Smooth muscle cell (in vitro differentiated cells): ENCODE data around the gene CEP63. TPM values are rescaled to one million over a fixed set of nuclear protein-coding genes. Genes with fewer than 3 reads are reported as not detected.

Source experiments
- DNase-seq: peaks from one replicate; lab custom pipeline; 2025; ENCODE audit not compliant: unreplicated experiment; lab: John Stamatoyannopoulos, UW
- H2AFZ ChIP-seq: fragments of 200-600 bp; sonication (generic); 2 replicates; pipeline ENCODE4 v1.6.0; 2016; ENCODE audit warnings: antibody characterized with exemption, low read depth, mild to moderate bottlenecking
- H3F3A ChIP-seq: fragments of 200-600 bp; sonication (generic); 2 replicates; pipeline ENCODE4 v1.6.0; 2017; ENCODE audit warnings: antibody characterized with exemption, low read depth
- H3K27ac ChIP-seq: fragments of 200-600 bp; sonication (generic); 2 replicates; pipeline ENCODE4 v1.5.1; 2016; ENCODE audit warnings: low read depth, mild to moderate bottlenecking
- H3K27me3 ChIP-seq: fragments of 200-600 bp; sonication (generic); 2 replicates; pipeline ENCODE4 v1.6.1; 2016; ENCODE audit warnings: low read depth, mild to moderate bottlenecking
- H3K36me3 ChIP-seq: fragments of 200-600 bp; sonication (generic); 2 replicates; pipeline ENCODE4 v1.5.1; 2016; ENCODE audit warnings: low read depth
- H3K4me1 ChIP-seq: fragments of 200-600 bp; sonication (generic); 2 replicates; pipeline ENCODE4 v1.5.1; 2016; ENCODE audit warnings: low read depth
- H3K4me2 ChIP-seq: fragments of 200-600 bp; sonication (generic); 2 replicates; pipeline ENCODE4 v1.6.0; 2016; ENCODE audit warnings: mild to moderate bottlenecking
- H3K4me3 ChIP-seq: fragments of 200-600 bp; sonication (generic); 2 replicates; pipeline ENCODE4 v1.5.1; 2016; ENCODE audit warnings: mild to moderate bottlenecking
- H3K79me2 ChIP-seq: fragments of 200-600 bp; sonication (generic); 2 replicates; pipeline ENCODE4 v1.6.0; 2016; ENCODE audit warnings: low read depth, mild to moderate bottlenecking
- H3K9ac ChIP-seq: fragments of 200-600 bp; sonication (generic); 2 replicates; pipeline ENCODE4 v1.6.0; 2016; ENCODE audit warnings: low read depth
- H3K9me3 ChIP-seq: fragments of 200-600 bp; sonication (generic); replicated peaks from 2 replicates; pipeline ENCODE4 v1.5.1; 2016; ENCODE audit warnings: low read depth
- H4K20me1 ChIP-seq: fragments of 200-600 bp; sonication (generic); 2 replicates; pipeline ENCODE4 v1.6.0; 2016; ENCODE audit warnings: low read depth
- CTCF ChIP-seq: fragments of 200-600 bp; sonication (generic); IDR thresholded peaks from 2 replicates; pipeline ENCODE4 v1.5.1; 2017; ENCODE audit warnings: borderline replicate concordance, mild to moderate bottlenecking, antibody characterized with exemption; ENCODE audit not compliant: insufficient read depth, poor library complexity, severe bottlenecking
- WGBS: methylation state at CpG from one replicate; pipeline ENCODE4 v1.1.7; 2016; ENCODE audit warnings: low lambda C conversion rate; 5-methylcytosine and 5-hydroxymethylcytosine counted together
- polyA plus RNA-seq: library from polyadenylated mRNA; unstranded; fragments of >200 nt; fragmentation: Nextera tagmentation; extraction: Ambion mirVana; gene quantifications from 2 replicates; pipeline ENCODE4 v1.2.1, GENCODE V29; 2016
- total RNA-seq: library from RNA; depleted of rRNA; stranded (reverse); fragments of >200 nt; gene quantifications from 2 replicates; pipeline ENCODE4 v1.2.3, GENCODE V29; 2014

The CEP63 gene
- total RNA-seq (16.9 and 20.2 TPM in 2 replicates), polyA plus RNA-seq (21.4 and 24.5 TPM in 2 replicates)

GRCh38 chr3:134485718-134486576, at the start of gene CEP63, which contains the start of gene ANAPC13:
Gene CEP63 (plus strand): TSS chr3:134486057. CDS start chr3:134495321, 9,264 bp downstream.
Gene ANAPC13 (minus strand): TSS chr3:134485985. CDS start chr3:134482904, 3,081 bp downstream.
- peak within 1 kb of the TSS; percentile 94 for H3K9ac ChIP-seq

DNA sequence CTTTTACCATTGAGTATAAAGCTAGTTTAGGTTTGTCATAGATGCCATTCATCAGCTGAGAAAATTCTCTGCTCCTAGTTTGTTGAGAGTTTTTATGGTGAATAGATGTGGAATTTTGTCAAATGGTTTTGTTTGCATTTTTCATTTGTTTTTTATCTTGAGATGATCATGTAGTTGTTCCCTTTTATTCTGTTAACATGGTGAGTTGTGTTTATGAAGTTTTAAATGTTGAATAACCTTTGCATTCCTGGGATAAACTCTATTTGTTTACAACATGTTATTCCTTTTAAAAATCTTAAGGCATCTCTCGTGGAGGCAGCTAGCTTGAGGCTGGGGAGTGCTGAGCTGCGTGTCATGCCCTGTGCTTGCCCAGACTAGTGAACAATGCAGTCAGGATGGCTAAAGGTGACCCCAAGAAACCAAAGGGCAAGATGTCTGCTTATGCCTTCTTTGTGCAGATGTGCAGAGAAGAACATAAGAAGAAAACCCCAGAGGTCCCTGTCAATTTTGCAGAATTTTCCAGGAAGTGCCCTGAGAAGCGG, 48.6 kb upstream of the CEP63 start:
- DNase-seq: no peak
- no peak overlapping the region for H3K4me3 ChIP-seq
- no peak overlapping the region for H3K27ac ChIP-seq
- no peaks in the 10 kb centered on the region for H3K79me2 ChIP-seq
- H3K9me3 ChIP-seq: no peaks in the 10 kb centered on the region
- no peak overlapping the region for H3K9ac ChIP-seq
- peaks cover 5% of the 10 kb centered on the region for H3F3A ChIP-seq
- no peak overlapping the region for H2AFZ ChIP-seq
- no peaks in the 10 kb centered on the region for H3K4me1 ChIP-seq
- no peaks in the 10 kb centered on the region for H4K20me1 ChIP-seq
- no peaks in the 10 kb centered on the region for H3K27me3 ChIP-seq
- H3K4me2 ChIP-seq: no peak overlapping the region
- 59% methylated on average over 3 of the region's 3 CpGs for WGBS
- no peaks in the 10 kb centered on the region for H3K36me3 ChIP-seq
- TF ChIP-seq CTCF: no peak

More at GRCh38 chr3:134485718-134486576, at the start of gene CEP63, which contains the start of gene ANAPC13:
- no peaks in the 10 kb centered on the region for H3F3A ChIP-seq
- peaks cover 4% of the 10 kb centered on the region for H3K36me3 ChIP-seq
- peak within 1 kb of the TSS; percentile 96 for H3K27ac ChIP-seq
- peaks cover 16% of the 10 kb centered on the region for H3K4me1 ChIP-seq
- DNase-seq: peak; percentile 92
- peak within 1 kb of the TSS; percentile 98 for H3K4me2 ChIP-seq
- peak within 1 kb of the TSS; percentile 85 for H3K4me3 ChIP-seq
- H2AFZ ChIP-seq: peak within 1 kb of the TSS; percentile 74
- peaks cover 58% of the 10 kb centered on the region for H3K79me2 ChIP-seq
- WGBS: under 1% methylated on average over 81 of the region's 81 CpGs
- peaks cover 14% of the 10 kb centered on the region for H4K20me1 ChIP-seq
- no peak for TF ChIP-seq CTCF
- no peaks in the 10 kb centered on the region for H3K27me3 ChIP-seq
- H3K9me3 ChIP-seq: no peaks in the 10 kb centered on the region

GRCh38 chr3:134441321-134441720, 44.5 kb upstream of the CEP63 start:
- no peak overlapping the region for H3K4me3 ChIP-seq
- no peak overlapping the region for H3K9ac ChIP-seq
- no peak for DNase-seq
- 38% methylated on average over 1 of the region's 1 CpG for WGBS
- H3K27me3 ChIP-seq: no peaks in the 10 kb centered on the region
- no peaks in the 10 kb centered on the region for H4K20me1 ChIP-seq
- no peak overlapping the region for H3K27ac ChIP-seq
- no peak for TF ChIP-seq CTCF
- H3K4me1 ChIP-seq: no peaks in the 10 kb centered on the region
- no peak overlapping the region for H3K4me2 ChIP-seq
- H3K36me3 ChIP-seq: no peaks in the 10 kb centered on the region
- no peak overlapping the region for H2AFZ ChIP-seq
- H3F3A ChIP-seq: peaks cover 14% of the 10 kb centered on the region
- no peaks in the 10 kb centered on the region for H3K9me3 ChIP-seq
- H3K79me2 ChIP-seq: no peaks in the 10 kb centered on the region
